Epithelial cell of alveolus of lung (primary cell): ENCODE measurements around the gene HSPA4L. TPM values are rescaled to one million over a fixed set of nuclear protein-coding genes. Genes with fewer than 3 reads are reported as not detected.

ENCODE experiments used
- total RNA-seq: library from RNA; depleted of rRNA; stranded (reverse); fragments of >200 nt; gene quantifications from 2 replicates; pipeline ENCODE4 v1.2.1, GENCODE V29; 2015

Gene HSPA4L
- total RNA-seq = 2.4 and 3.2 TPM in 2 replicates

DNA sequence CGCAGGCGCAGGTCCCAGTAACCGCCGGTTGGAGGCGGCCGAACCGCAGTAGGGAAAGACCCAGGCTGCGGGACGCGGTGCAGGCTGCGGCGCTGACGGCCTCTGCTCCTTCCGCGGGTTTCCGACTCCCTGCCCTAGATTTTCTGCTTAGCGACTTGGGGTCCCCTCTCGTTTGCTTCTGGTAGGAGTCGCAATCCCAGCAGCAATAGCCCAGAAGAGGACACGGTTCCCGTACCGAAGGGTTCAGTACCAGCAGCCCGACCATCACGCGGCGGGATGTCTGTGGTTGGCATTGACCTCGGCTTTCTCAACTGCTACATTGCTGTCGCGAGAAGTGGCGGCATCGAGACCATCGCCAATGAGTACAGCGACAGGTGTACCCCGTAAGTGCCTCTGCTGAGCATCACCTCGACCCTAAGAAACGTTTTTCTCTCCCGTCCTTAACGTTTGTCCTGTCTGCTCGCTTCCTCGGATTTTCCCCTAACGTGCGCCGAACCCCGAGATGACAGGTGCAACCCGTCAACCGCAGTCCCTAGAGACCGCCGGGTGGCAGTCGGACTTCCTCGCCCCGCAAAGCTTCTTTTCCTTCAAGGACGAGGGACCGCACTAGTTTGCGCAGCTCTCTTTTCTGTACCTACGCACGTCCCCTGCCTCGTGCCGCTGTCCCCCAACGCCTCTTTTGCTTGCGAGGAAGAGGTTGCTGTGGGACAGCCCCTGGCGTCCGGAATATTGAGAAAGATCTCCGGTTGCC lies at the start of gene HSPA4L:
HSPA4L (plus strand) TSS at position 48 of the 751 bp plus-strand sequence; CDS start at position 277, 229 bp downstream.

DNA sequence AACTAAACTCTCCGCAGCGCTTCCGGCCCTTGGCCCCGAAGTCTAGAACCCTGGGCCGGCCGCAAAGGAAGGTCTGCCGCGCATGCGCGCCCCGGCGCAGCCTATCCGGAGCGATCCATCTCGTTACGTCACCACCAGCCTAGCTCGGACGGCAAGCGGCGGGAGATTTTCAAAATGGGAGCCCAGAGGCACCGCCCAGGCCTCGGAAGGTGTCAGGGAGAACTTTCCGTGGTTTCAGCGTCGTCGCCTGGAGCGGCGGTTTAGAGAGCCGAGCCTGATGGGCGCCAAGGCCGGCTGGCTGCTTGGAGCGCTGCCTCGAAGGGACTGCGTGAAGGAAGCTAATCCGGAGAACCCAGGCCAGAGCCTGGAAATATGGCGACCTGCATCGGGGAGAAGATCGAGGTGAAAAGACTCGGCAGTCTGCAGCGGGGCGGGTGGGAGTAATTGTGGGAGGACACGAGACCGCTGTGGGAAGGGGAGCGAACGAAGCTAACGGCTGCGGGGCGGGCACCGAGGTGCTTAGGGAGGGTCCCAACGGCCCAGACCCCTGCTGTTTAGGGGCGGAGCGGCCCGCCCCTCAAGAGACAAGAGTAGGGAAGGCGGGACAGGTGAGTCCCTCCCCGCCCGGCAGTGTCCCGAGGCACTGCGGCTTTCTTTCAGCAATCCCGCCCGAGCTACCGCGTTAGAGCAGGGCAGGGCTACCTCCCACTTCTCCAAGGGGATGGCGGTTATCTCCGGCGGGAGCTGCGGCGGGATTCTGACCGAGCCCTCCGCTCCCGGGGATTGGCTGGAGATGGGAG lies 98.8 kb downstream of the HSPA4L start, which contains the start of gene PLK4:
PLK4 (plus strand) TSS at position 131 of the 800 bp plus-strand sequence; CDS start at position 373, 242 bp downstream.

Other genes with a start within 250 kb of the HSPA4L start
- gene INTU, start 149.4 kb upstream of the HSPA4L start, total RNA-seq = 2.6 and 3.0 TPM in 2 replicates
- gene SLC25A31, start 51.9 kb upstream of the HSPA4L start, total RNA-seq = not detected in 2 replicates
- gene PLK4, start 98.6 kb downstream of the HSPA4L start, total RNA-seq = 5.6 and 10.9 TPM in 2 replicates
- 7.4 and 13.2 TPM in 2 replicates for gene MFSD8, start 182.9 kb downstream of the HSPA4L start, total RNA-seq
- 3.6 and 5.3 TPM in 2 replicates for gene ABHD18, start 183.1 kb downstream of the HSPA4L start, total RNA-seq